GM18517 (cell line): ENCODE data around the gene DPYD.

Source experiments
- ATAC-seq: cut with Tn5 transposase; IDR thresholded peaks from one replicate; pipeline ENCODE4 v1.9.1; 2021; ENCODE audit warnings: mild to moderate bottlenecking, moderate library complexity; ENCODE audit not compliant: unreplicated experiment

The DPYD gene

DNA sequence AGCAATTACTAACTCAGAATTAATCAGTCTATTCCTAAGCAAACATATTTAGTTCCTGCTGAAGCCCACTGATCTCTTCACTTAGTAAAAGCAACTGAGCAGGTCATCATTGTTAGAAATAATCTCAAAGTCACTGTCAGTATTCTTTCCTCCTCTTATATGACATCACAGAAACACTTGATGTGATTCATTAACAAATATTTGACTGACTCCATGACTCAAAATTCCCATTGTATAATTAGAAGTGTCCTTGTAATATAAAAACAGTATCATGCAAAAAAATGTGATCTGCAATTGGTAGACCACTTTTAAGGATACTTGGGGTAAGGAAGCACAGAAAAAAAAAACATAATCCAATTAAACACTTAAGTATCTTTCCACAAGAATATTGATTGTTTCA lies 194.4 kb downstream of the DPYD start:
- no peak for ATAC-seq

DNA sequence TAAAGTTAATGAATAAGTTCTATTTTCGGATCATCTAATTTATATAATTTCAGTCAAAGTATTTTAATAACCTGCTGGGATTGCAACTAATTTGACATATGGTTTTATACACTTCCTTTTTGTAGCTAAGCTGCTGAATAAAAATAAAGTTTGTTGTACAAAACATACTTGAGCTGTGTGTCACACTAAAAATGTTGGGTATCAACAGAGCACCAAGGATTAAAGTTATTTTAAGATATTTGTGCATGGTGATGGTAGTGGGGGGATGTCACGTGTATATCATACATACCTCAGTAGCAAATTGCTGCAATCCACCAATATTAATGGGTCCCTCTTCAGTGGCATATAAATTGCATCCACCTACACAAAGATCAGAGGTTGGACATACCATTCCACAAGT lies 199.6 kb downstream of the DPYD start:
- ATAC-seq: no peak

DNA sequence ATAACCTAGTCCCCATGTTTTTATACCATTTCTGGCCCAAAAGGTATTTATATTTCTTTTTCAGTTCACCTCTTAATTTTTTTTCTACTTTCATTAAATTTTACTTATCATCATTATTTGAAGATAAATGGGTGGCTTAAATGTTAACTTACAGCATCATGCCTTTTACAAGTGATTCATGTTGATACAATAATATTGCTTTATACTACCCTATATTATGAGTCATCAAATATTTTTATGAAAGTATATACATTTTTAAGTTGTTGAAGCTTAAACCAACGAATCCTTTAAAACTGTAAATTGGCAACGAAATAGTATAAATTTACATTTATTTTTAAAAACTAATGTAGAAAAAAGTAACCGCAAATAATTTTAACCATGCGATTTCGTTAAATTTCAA lies 207.9 kb downstream of the DPYD start:
- no peak for ATAC-seq

DNA sequence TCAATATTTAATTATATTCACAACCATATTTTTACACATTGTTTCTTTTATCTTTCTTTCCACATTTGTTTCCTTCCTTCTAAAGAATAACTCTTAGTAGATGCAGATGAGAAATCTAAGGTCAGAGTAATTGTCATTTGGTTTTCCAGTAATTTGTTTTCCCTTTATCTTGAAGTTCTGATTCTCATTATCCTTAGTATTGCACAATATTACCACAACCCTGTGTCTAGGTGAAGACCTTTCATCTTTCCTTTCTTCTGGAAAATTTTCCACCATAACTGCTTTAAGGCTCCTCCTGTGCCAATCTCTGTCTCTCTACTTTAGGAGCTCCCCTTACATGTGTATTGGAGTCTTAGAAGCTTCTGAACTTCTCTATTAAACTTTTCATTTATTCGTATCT lies 209.0 kb downstream of the DPYD start:
- ATAC-seq: no peak

DNA sequence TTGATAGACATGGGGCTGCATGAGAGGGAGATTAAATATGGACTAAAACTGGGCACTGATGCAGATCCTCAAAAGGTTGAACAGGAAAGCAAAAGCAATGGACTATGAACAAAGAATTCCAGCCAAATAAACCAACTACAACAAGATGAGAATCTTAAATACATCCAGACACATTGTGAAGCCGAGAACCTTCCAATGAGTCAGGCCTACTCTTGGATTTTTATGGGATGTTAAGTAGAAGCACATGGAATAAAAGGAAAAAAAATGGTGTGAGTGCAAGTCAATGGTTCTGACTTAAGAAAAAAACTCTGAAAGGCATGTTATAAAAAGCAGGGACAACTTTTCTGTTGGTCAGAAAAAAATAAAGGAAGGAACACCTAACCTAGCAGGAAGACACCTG lies 227.2 kb downstream of the DPYD start:
- no peak for ATAC-seq

DNA sequence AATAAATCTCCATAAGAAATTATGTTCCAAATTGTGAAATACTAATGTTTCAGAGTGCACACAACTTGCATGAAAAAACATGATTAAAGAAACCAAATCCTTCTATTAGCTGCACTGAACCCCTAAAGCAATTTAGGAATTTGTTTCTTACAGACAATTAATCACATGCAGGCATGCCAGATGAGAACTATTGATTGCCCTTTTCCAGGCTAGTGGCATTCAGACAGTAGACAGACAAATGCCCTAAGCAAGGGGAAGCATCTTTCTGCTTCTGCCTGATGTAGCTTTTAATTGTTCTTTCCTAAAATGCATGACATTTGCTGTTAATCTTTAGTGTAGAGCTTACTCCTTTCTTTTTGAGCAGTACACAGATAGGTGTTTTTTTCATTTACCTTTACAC lies 229.5 kb downstream of the DPYD start:
- ATAC-seq: no peak

DNA sequence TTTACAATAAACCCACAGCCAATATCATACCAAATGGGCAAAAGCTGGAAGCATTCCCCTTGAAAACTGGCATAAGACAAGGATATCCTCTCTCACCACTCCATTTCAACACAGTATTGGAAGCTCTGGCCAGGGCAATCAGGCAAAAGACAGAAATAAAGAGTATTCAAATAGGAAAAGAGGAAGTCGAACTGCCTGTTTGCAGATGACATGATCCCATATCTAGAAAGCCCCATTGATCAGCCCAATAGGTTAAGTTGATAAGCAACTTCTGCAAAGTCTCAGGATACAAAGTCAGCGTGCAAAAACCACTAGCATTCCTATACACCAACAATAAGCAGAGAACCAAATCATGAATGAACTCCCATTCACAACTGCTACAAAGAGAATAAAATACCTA lies 235.5 kb downstream of the DPYD start:
- no peak for ATAC-seq

DNA sequence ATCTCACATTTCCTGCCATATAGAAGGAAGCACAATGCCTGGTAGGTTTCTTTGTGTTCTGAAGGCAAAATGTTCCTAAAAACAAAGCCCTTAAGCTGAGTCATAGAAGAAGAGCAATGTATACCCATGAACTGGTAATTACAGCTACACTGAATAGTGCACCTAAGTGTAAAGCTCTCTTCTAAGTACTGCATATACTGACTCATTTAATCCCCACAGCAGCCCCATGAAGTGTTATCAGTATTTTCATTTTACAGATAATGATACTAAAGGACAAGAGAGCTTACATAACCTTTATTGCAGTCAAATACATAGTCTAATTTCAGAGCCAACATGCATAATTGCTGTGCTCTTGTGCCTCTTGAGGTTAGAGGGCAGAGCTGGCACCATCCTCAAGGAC lies 239.9 kb downstream of the DPYD start:
- ATAC-seq: no peak

DNA sequence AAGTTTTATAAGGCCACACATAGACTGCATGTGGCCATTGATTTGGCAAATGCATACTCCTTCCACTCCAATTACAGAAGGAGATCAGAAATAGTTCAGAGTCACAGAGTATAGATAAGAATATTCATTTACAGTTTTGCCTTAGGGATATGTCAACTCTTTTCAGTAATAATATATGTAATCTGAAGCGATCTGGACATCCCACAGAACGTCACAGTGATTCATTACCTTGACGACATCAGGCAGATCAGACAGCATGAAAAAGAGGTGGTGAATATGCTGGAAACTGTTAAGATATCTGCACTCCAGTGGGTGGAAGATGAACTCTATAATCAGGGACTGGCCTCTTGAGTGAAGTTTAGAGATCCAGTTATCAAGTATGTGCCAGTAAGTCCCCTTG lies 240.4 kb downstream of the DPYD start:
- ATAC-seq: no peak

DNA sequence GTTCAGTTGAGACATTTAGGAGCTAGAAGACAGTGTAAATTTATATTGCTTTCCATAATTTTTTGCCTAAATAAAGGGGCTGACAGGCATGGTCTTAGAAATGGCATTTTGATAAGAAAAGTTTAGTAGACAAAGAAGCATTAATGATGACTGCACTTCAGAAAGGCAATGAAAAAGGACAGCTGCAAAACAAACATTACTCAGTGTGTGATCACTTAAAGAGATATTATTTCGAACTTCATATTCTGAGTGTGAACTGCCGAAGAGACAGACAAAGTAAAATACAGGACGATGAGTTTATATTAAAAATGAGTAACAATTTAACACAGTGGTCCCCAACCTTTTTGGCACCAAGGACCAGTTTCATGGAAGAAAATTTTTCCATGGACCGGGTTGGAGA lies 243.1 kb downstream of the DPYD start:
- ATAC-seq: no peak

DNA sequence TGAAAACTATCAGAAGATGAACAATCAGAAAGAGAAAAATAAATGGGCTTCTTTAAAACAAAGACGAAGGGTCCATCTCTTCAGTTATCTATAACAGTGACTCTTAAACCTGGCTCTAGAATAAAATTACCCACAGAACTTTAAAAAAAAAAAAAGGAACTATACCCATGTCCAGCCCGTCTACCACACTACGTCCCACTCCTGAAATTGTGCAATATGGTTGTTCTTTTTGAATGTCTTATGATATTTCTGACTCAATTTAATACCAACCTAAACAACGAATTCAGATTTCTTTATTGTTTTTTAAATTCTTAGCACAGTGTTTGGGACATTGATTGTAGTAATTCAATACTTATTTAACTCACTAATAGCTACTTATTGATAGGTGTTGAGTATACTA lies 246.3 kb downstream of the DPYD start:
- ATAC-seq: no peak

DNA sequence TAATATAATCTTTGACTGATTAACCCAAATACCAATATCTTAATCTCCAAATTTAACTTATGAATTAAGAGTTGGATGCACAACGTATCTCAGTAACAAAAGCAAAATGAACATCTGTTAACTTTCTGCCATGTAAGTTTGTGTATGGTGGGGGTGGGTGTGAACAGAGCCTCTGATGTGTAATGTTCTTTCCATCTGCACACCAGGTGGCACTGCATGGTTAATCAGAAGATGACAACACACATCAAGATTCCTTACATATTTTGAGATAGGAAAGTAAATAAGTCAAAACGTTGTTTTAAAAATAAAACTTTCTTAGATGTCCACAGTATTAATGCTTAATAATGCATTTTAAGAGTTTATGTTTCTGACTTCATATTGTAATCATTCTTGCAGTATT lies 251.9 kb downstream of the DPYD start:
- no peak for ATAC-seq

DNA sequence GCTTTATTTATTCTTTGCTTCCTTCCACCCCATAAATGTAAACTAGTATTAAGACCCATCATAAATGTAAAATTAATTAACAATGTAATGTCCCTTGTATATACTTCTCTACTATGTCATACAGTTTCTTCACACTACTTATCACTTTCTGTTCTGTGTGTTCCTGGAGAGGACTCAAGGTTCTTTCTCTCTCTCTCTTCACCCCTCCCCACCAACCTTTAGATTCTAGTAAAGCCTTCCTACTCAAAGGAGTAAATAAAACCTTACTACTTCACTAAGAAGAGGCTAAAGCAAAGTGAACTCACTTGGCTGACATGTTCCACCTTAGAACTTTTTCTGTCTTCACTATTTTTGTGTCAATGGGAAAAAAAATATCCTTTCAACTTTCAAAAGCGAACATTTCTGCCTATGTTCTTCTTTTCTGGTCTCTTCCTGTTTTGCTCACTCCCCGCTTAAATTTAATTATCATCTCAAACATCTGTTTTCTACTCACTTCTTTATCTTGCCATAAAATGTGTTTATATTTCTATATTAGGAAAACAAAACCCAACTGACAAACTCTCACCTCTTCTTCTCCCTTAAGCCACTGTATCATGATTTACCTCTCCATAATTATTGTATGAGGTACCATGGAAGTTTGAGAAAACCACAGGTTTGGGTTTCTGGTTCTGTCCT lies 260.3 kb downstream of the DPYD start:
- no peak for ATAC-seq

DNA sequence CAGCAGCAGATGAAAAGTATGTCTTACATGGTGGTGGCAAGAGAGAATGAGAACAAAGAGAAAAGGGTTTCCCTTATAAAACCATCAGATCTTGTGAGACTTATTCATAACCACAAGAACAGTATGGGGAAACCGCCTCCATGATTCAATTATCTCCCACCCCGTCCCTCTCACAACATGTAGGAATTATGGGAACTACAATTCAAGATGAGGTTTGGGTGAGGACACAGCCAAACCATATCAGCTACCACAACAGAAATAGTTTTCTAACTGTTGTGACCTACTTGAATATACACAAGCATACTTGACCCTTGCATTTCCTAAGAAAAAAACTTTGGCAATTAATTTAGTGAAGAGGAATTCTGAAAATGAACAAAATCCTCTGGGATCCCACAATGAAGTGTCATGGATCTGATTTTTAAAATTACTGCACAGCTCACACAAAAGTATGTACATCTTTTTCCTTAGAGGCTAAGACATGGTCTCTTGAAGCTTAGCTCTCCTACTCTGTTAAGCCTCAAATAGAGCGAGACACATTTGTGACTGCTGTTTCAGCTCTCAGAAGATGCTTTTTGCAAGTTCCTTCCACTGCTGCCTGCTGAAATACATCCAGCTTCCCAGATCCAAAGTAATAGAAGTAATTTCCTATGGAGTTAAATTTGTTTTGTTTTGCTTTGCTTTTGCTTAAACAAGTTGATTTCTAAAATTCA lies 265.8 kb downstream of the DPYD start:
- no peak for ATAC-seq

DNA sequence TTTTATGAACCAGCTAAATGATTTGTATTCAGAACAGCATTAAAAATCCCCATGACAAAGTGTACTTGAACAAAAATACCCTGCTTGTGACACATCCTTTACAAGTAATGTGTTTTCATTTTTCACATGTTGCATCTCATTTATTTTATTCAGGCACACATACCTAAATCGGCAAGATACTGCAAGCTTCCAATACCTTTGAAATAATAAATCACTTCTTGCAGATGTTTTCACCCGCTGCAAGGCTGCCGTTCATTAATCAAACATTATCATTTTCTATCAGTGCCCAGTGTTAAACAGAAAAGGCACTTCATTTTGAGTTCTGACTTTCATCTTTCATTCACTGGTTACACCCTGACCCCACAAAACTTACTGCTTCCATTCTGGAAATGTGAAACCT lies 269.6 kb downstream of the DPYD start:
- ATAC-seq: no peak

DNA sequence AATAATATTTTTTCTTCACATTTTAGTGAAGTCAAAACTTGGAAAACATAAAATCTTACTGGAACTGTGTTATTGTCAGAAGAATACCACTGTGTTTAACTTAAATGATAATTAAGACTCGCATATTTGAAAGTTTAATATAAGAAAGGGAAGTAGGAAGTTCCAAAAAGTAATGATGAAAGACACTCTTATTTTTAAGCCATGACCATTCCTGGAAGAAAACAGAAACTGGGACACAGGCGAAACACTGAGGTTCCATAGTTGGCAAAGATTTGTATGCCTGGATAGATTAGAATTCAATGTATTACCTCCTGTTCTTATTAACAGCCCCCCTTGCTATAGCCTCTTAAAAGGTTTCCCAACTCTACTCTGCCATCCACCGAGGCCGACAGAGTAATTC lies 271.2 kb downstream of the DPYD start:
- no peak for ATAC-seq

DNA sequence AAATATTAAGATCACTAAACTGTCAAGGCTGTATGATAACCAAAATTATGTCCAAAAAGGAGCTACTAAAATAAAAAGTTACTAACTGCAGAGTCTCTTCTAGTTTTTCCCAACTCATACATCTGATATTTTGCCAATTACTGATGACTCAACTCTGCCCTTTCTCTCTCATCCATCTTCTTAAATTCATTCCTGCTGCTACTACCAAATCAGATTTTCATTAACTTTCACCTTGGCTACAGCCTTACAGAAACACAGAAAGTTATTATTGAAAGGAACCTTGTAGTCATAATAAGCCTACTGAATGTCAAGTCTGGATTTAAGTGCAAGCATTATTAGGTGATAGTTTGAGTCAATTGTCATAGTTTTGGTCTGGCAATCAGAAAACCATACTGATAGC lies 273.1 kb downstream of the DPYD start:
- ATAC-seq: no peak

DNA sequence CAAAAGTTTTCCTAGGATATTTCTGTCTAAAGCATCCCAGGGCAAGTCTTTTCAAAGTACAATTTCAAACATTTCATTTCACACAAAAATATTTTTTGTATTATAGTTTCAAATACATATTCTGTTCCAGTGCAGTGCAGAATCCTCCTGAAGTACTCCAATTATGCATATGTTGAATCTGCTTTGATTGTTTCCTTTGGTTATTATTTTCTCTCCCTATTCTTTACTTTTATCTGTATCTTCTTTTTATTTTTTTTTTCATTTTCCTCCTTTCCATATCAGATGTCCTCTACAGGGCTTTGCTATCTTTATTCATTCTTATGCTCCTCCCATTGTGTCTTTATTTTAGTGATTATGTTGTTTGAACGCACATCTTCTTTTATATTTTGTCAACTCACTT lies 274.8 kb downstream of the DPYD start:
- ATAC-seq: no peak

DNA sequence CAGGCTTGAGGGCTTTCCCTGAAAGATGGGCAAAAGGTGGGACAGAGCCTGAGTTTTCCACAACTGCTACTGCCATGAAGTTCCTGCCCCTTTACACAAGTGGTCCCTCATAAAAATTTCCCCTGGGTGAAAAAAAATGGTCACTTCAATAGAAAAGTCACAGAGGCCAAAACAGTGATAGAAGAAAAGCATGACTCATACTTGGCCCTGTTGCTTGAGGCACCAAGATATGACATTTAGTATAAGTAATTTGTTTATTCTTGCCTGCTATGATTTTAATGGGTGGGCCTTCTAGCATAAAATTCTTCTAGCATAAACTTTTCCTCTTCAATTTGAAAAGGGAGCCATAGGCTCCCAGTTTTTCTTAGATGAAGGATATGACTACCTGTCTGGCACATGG lies 280.2 kb downstream of the DPYD start:
- no peak for ATAC-seq

DNA sequence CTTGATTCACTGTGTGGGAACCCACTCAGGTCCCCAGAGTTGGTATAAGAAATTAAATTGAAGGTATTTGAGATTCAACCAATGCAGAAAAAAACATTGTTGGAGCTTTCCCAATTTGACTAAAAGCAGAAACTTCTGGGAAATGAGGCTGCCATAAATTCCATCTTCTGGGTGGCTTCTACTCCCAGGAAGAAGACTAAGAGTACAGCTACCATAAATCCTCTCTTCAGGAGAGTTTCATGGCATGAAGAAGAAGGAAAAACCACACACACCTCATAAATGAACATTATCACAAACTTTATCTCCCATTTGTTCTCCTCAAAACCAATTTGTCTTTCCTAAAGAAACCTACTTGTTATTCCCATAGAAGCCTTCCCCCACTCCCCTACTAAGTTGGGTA lies 283.9 kb downstream of the DPYD start:
- ATAC-seq: no peak

DNA sequence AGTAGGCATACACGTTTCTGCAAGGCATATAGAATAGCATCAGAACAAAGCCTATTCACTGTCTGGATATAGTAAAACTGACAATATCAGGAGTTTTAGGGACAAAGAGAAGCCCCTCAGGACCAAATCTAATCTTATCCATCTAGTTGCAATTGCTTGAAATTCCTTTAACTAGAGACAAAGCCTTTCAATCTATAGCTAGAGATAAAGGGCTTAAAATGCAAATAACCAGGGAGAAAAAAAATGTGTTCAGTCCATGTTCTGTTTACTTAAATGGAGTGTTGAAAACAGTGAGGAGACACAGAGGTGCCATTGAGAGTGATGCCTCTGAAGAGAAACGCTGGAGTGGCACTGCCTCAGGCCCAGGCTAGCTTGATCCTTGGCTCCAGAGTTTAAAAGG lies 286.1 kb downstream of the DPYD start:
- no peak for ATAC-seq

DNA sequence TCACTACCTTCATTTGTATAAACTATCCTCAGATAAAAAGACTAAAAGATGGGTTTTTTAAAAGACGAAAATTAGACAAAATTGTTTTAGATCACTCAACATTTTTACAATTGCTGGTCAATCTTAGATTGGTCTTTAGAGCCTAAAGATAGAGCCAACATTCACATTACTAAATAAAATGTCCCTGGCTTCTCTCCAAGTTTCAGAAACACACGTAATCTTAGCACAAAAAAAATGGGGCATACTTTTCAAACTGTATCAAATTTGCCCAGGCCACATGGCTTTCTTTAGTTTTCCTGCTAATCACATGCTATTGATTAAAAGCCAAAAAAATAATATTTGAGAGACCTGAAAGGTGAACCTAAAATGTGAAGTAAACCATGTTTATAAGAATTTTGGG lies 288.1 kb downstream of the DPYD start:
- no peak for ATAC-seq

DNA sequence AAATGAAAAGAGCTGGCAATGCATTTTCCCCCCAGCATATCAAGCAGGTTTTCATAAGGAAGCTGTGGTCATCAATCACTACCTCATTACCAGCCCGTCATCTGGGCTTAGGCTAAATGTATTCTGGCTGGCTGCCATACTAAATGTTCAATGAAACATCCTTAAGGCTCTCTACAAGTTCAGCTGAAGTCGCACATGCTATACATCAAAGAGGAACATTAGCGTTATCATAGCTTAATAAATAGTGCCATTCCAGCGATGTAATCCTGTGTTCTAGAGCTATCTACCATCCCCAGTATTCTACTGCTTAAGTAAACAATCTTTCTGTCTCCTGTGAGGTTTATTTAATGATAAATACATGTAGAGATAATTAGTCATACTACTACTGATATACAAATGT lies 288.8 kb downstream of the DPYD start:
- ATAC-seq: no peak
